K562 (cell line): ENCODE results near the gene SLC45A3. TPM values are rescaled to one million over a fixed set of nuclear protein-coding genes. Genes with fewer than 3 reads are reported as not detected.

Source experiments
- ATAC-seq: fragments of 200-7000 bp; cut with Tn5 transposase; 3 replicates; pipeline ENCODE4 v1.9.1; 2020; ENCODE audit warnings: moderate library complexity
- BruUV-seq: library from RNA; stranded (reverse); fragments of 400-500 nt; replicated peaks from 2 replicates; lab custom pipeline; 2021; lab: Mats Ljungman, UMichigan
- CTCF ChIA-PET: fragments of 300-600 bp; formaldehyde crosslinking; extraction: SDS; loops from one replicate; lab custom pipeline; 2021; ENCODE audit warnings: low intra/inter-chr PET ratio; lab: Yijun Ruan, JAX
- POLR2A ChIA-PET: fragments of 300-600, 350-650 bp; sonication (Branson Sonifier 250); formaldehyde crosslinking; extraction: SDS; loops from one replicate; lab custom pipeline; 2021; ENCODE audit warnings: antibody characterized with exemption, inconsistent platforms; lab: Yijun Ruan, JAX
- DNase-seq, 4 experiments: peaks; one replicate each; pipeline versions ENCODE4 v3.0.0 to v3.0.0-alpha.2; 2011 to 2018; ENCODE audit warnings: low spot score in 3 of 4, mixed read lengths in 3 of 4; ENCODE audit errors: extremely low read depth in 1 of 4
- FAIRE-seq: peaks from 2 replicates; lab custom pipeline; 2011; peaks lifted over from hg19 to GRCh38; lab: Jason Lieb, UNC
- H2AFZ ChIP-seq: 2 replicates; pipeline ENCODE4 v1.6.0; 2011; ENCODE audit warnings: low read depth, low read length, control low read depth, inconsistent platforms
- H3K27ac ChIP-seq: fragments of 200-600 bp; 3 replicates; pipeline ENCODE4 v1.8.0; 2011; ENCODE audit warnings: low read depth, mild to moderate bottlenecking, control low read depth, inconsistent platforms, low read length, moderate library complexity, mixed read lengths; ENCODE audit errors: extremely low read depth
- H3K27me3 ChIP-seq, 2 experiments: fragments of 300-600 bp in 1 of 2; 2 replicates in 1 of 2; 3 replicates in 1 of 2; pipeline versions ENCODE4 v1.6.0 to v1.8.0; 2011; ENCODE audit warnings: inconsistent platforms in 2 of 2, low read length in 2 of 2, mild to moderate bottlenecking in 1 of 2, mixed read lengths in 1 of 2, moderate library complexity in 1 of 2; ENCODE audit not compliant: control insufficient read depth in 2 of 2, insufficient read depth in 2 of 2
- H3K36me3 ChIP-seq: fragments of 300-600 bp; 3 replicates; pipeline ENCODE4 v1.8.0; 2011; ENCODE audit warnings: mild to moderate bottlenecking, low read length, inconsistent platforms; ENCODE audit not compliant: control insufficient read depth, insufficient read depth
- H3K4me1 ChIP-seq, 2 experiments: fragments of 200-600 bp in 1 of 2; replicated peaks in 1 of 2; 2 replicates in 1 of 2; 3 replicates in 1 of 2; pipeline versions ENCODE4 v1.5.1 to v1.8.0; 2011; ENCODE audit warnings: inconsistent platforms in 2 of 2, low read length in 2 of 2, mild to moderate bottlenecking in 1 of 2, mixed read lengths in 1 of 2, moderate library complexity in 1 of 2; ENCODE audit not compliant: control insufficient read depth in 2 of 2, insufficient read depth in 2 of 2
- H3K4me2 ChIP-seq: 2 replicates; pipeline ENCODE4 v1.6.1; 2011; ENCODE audit warnings: low read length, control low read depth, inconsistent platforms, mixed read lengths; ENCODE audit not compliant: insufficient read depth
- H3K4me3 ChIP-seq: fragments of 200-600 bp; sonication (generic), shearing (Covaris generic); 2 replicates; pipeline ENCODE4 v1.5.1; 2016; ENCODE audit warnings: control low read depth, inconsistent platforms
- H3K79me2 ChIP-seq: fragments of 200-600 bp; 3 replicates; pipeline ENCODE4 v1.8.0; 2011; ENCODE audit warnings: low read length, inconsistent platforms; ENCODE audit not compliant: control insufficient read depth, insufficient read depth
- H3K9ac ChIP-seq, 2 experiments: 2 replicates each; pipeline versions ENCODE4 v1.6.0 to v1.6.1; 2011; ENCODE audit warnings: low read depth in 2 of 2, low read length in 2 of 2, control low read depth in 1 of 2, inconsistent platforms in 1 of 2, mild to moderate bottlenecking in 1 of 2, mixed read lengths in 1 of 2; ENCODE audit not compliant: insufficient read depth in 1 of 2
- H3K9me1 ChIP-seq: one replicate; pipeline ENCODE4 v1.6.0; 2011; ENCODE audit warnings: inconsistent platforms, mild to moderate bottlenecking, low read length, moderate library complexity; ENCODE audit not compliant: control insufficient read depth, insufficient read depth
- H3K9me3 ChIP-seq: replicated peaks from 2 replicates; pipeline ENCODE4 v1.5.1; 2011; ENCODE audit warnings: low read depth, low read length, inconsistent platforms; ENCODE audit not compliant: control insufficient read depth, insufficient read depth
- H4K20me1 ChIP-seq: replicated peaks from 2 replicates; pipeline ENCODE4 v1.6.1; 2011; ENCODE audit warnings: low read length, inconsistent platforms, mixed read lengths; ENCODE audit not compliant: control insufficient read depth, insufficient read depth
- COPS2 ChIP-seq: fragments of 450-650 bp; conservative IDR thresholded peaks from 2 replicates; pipeline ENCODE4 v1.6.1; 2016; ENCODE audit warnings: mild to moderate bottlenecking, moderate library complexity
- DMBX1 ChIP-seq: fragments of 250-450 bp; sonication (Bioruptor Pico); IDR thresholded peaks from 2 replicates; pipeline ENCODE4 v1.8.0; 2022; ENCODE audit warnings: inconsistent platforms, mild to moderate bottlenecking, moderate library complexity, borderline replicate concordance
- FOXA3 ChIP-seq, 2 experiments: fragments of 450-650 bp in 1 of 2; sonication (generic) in 1 of 2; formaldehyde crosslinking; IDR thresholded peaks in 1 of 2; conservative IDR thresholded peaks in 1 of 2; 2 replicates each; pipeline versions ENCODE4 v1.4.0 to v1.8.0; 2020 to 2022; ENCODE audit warnings: mild to moderate bottlenecking in 2 of 2, missing genetic modification reagents in 1 of 2
- MTA3 ChIP-seq: fragments of 450-650 bp; formaldehyde crosslinking; IDR thresholded peaks from 2 replicates; pipeline ENCODE4 v1.6.1; 2017; ENCODE audit warnings: mild to moderate bottlenecking, borderline replicate concordance
- MYBL2 ChIP-seq, 2 experiments: fragments of 450-650 bp in 1 of 2; sonication (generic) in 1 of 2; formaldehyde crosslinking in 1 of 2; IDR thresholded peaks; 2 replicates each; pipeline versions ENCODE4 v1.6.1 to v1.8.1; 2017 to 2022; ENCODE audit warnings: borderline replicate concordance in 1 of 2, inconsistent platforms in 1 of 2, low read depth in 1 of 2, mild to moderate bottlenecking in 1 of 2, missing genetic modification reagents in 1 of 2, moderate library complexity in 1 of 2
- SPI1 ChIP-seq: IDR thresholded peaks from 2 replicates; pipeline ENCODE4 v1.6.1; 2011; ENCODE audit warnings: low read depth, low read length, control low read depth, borderline replicate concordance
- STAG1 ChIP-seq: sonication (generic); formaldehyde crosslinking; IDR thresholded peaks from 2 replicates; pipeline ENCODE4 v1.5.0; 2020; ENCODE audit warnings: missing genetic modification reagents, borderline replicate concordance
- ZNF124 ChIP-seq: sonication (generic); formaldehyde crosslinking; IDR thresholded peaks from 2 replicates; pipeline ENCODE4 v1.8.1; 2022; ENCODE audit warnings: missing genetic modification reagents
- ZNF586 ChIP-seq: fragments of 450-650 bp; formaldehyde crosslinking; conservative IDR thresholded peaks from 2 replicates; pipeline ENCODE4 v1.4.0; 2020; ENCODE audit warnings: mild to moderate bottlenecking, moderate library complexity
- WGBS: fragments of 100-300 bp; shearing (Covaris generic); methylation state at CpG from one replicate; pipeline ENCODE4 v1.1.6; 2016; ENCODE audit warnings: low coverage, mixed read lengths; ENCODE audit not compliant: insufficient coverage; ENCODE audit errors: missing lambda C conversion rate; 5-methylcytosine and 5-hydroxymethylcytosine counted together
- in situ Hi-C: fragments of 300-500 bp; cut with MboI; formaldehyde crosslinking; loops from 4 replicates; pipeline ENCODE4 v1.15.0; 2018; ENCODE audit warnings: inconsistent platforms, mixed read lengths
- intact Hi-C: fragments of 100-400 bp; cut with micrococcal nuclease; formaldehyde crosslinking; loops from 2 replicates; pipeline ENCODE4 v1.14.2; 2022
- polyA plus RNA-seq, 8 experiments: library from polyadenylated mRNA; depleted of rRNA in 4 of 8; stranded (reverse) in 5 of 8; unstranded in 3 of 8; fragments of >200 nt; fragmentation: Nextera tagmentation in 2 of 8; fragmentation: Illumina TruSeq in 1 of 8; extraction: Ambion mirVana in 2 of 8; extraction: Trizol in 1 of 8; gene quantifications; 2 replicates each; pipeline versions ENCODE4 v1.2.1 to v1.2.3, GENCODE V29; 2011 to 2014; ENCODE audit warnings: inconsistent platforms in 1 of 8, missing spikeins in 1 of 8
- total RNA-seq, 7 experiments: library from RNA; depleted of rRNA in 6 of 7; stranded (reverse); fragments of >200 nt in 6 of 7; fragmentation: Illumina TruSeq in 2 of 7; extraction: Trizol in 2 of 7; gene quantifications; 2 replicates each; pipeline versions ENCODE4 v1.2.1 to v1.2.3, GENCODE V29; 2011 to 2021; ENCODE audit warnings: low replicate concordance in 1 of 7
- TF ChIP-seq, protein P1 (sequence below): fragments of 450-650 bp; formaldehyde crosslinking; IDR thresholded peaks from 2 replicates; pipeline ENCODE4 v1.4.0; 2022; ENCODE audit warnings: mild to moderate bottlenecking, moderate library complexity
- TF ChIP-seq, protein P2 (sequence below): fragments of 250-450 bp; sonication (Bioruptor Pico); IDR thresholded peaks from 2 replicates; pipeline ENCODE4 v1.5.0; 2020; ENCODE audit warnings: mild to moderate bottlenecking

Gene SLC45A3
- total and polyA plus RNA-seq, 9 of the 15 experiments (the other 6 are each of a cell fraction or from before 2014, with no cell fraction given): 0.06 to 3.3 (median 1.3) TPM

DNA sequence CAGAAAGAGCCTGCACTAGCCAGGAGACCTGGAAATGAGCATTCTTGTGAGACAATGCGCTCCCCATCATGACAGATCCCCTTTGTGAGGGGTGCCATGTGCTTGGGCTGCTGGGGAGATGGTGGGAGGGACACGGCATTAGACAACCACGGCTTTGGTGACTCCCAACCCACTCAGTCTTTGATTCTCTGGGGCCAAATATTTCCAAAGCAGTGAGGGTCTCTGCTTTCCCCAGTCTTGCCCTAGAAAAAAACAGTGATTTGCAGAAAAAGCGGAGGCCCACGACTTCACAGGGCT, 10.2 kb downstream of the SLC45A3 start:
- no peaks in the 10 kb centered on the region for H3K9me1 ChIP-seq
- H3K9ac ChIP-seq: no peak overlapping the region
- H2AFZ ChIP-seq: no peak overlapping the region
- TF ChIP-seq ZNF586 (CRISPR knock-in tag): no peak
- TF ChIP-seq MYBL2 (IDR thresholded peaks at IDR 0.05; ENCODE audit: low read depth): no peak
- TF ChIP-seq MYBL2 (CRISPR knock-in tag; IDR thresholded peaks at IDR 0.05; ENCODE audit: borderline replicate concordance): no peak
- TF ChIP-seq, protein P1, sequence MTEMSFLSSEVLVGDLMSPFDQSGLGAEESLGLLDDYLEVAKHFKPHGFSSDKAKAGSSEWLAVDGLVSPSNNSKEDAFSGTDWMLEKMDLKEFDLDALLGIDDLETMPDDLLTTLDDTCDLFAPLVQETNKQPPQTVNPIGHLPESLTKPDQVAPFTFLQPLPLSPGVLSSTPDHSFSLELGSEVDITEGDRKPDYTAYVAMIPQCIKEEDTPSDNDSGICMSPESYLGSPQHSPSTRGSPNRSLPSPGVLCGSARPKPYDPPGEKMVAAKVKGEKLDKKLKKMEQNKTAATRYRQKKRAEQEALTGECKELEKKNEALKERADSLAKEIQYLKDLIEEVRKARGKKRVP: no peak
- no peak for TF ChIP-seq MTA3
- no peak for TF ChIP-seq COPS2
- no peak for TF ChIP-seq STAG1
- TF ChIP-seq FOXA3 (CRISPR knock-in tag; conservative IDR thresholded peaks at IDR 0.05 in 1 of 2, IDR thresholded peaks at IDR 0.05 in 1 of 2): no peak
- TF ChIP-seq ZNF124 (CRISPR knock-in tag): no peak
- TF ChIP-seq, protein P2, sequence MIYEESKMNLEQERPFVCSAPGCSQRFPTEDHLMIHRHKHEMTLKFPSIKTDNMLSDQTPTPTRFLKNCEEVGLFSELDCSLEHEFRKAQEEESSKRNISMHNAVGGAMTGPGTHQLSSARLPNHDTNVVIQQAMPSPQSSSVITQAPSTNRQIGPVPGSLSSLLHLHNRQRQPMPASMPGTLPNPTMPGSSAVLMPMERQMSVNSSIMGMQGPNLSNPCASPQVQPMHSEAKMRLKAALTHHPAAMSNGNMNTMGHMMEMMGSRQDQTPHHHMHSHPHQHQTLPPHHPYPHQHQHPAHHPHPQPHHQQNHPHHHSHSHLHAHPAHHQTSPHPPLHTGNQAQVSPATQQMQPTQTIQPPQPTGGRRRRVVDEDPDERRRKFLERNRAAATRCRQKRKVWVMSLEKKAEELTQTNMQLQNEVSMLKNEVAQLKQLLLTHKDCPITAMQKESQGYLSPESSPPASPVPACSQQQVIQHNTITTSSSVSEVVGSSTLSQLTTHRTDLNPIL: no peak
- TF ChIP-seq SPI1: no peak
- no peak for TF ChIP-seq DMBX1 (CRISPR knock-in tag)
- intact Hi-C loops: loop anchor here (10.0 kb wide), 1 partner anchor 435 kb away; no protein-coding TSS in a partner anchor
- ATAC-seq: no peak
- in situ Hi-C loops: no loop called here
- POLR2A ChIA-PET: interaction anchor here (0.8 to 2.2 kb wide), 6 partner anchors 9 to 101 kb away, joined by 3 to 8 read pairs (median 4); no protein-coding TSS in a partner anchor
- H3K4me3 ChIP-seq: no peak overlapping the region
- no peak overlapping the region for H3K27ac ChIP-seq
- CTCF ChIA-PET: interaction anchor here (0.5 kb wide), 1 partner anchor 151 kb away, joined by 3 read pairs; no protein-coding TSS in a partner anchor
- no peak for DNase-seq
- H3K36me3 ChIP-seq: no peaks in the 10 kb centered on the region
- H3K4me1 ChIP-seq: peaks cover 9 to 14% of the 10 kb centered on the region in 2 experiments; a peak in 4 of 5 replicates
- WGBS: 61% methylated on average over 5 of the region's 5 CpGs
- FAIRE-seq: no peak
- H3K27me3 ChIP-seq: 0 out of 5 replicates have a peak, but pooled peaks cover 0 to 7% of the 10 kb centered on the region in 2 experiments
- no peaks in the 10 kb centered on the region for H3K9me3 ChIP-seq
- peaks cover 21% of the 10 kb centered on the region; the same call in 1 of the 2 replicates for H4K20me1 ChIP-seq
- H3K4me2 ChIP-seq: no peak overlapping the region
- no peaks in the 10 kb centered on the region for H3K79me2 ChIP-seq
- no TSS peak for BruUV-seq
